ENCODE data around the gene MALRD1.

DNA sequence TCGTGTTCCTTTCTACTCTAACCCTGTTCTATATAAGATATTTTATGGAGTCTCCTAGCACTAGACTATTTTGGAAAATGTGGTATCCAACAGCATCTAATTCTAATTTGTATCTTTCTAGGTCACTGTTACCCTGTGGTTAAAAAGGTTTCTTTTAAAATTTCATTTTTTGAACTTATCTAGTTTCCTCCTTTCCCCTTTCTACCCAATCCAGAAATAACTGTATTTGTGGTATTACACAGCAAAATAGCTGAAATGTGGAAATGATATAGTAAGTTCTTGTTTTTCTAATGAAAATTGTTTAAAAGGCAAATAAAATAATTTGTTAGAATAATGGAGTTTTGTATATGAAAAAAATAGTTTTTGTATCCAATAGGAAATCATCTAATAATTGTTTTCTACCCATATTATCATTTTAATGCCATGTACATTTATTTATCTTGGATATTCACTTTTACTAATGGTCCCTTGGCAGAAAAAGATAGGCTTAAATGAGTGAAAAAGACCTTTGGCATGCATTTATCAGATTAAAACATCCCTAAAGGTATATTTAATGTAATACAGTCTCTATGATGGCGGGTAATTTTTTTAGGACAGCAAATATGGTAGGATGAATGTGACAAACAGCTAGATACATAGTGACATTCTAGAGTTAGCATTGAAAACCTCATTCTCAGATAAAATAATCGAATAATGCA, 592.1 kb downstream of the MALRD1 start:
- TF ChIP-seq CTCF (conservative IDR thresholded peaks at IDR 0.05 in 1 of 2, IDR thresholded peaks at IDR 0.05 in 1 of 2; ENCODE audit: low read depth in 1 of 2, low read length in 2 of 2) = no peak
- TF ChIP-seq EZH2 (IDR thresholded peaks at IDR 0.05; ENCODE audit: low read length, missing control alignments) = no peak

Data from fibroblast of lung (primary cell).